Osteocyte (in vitro differentiated cells): Measurements from ENCODE around the gene POU2F2. TPM values are rescaled to one million over a fixed set of nuclear protein-coding genes. Genes with fewer than 3 reads are reported as not detected.

ENCODE experiments used
- DNase-seq: peaks from one replicate; pipeline ENCODE4 v3.0.0; 2021; ENCODE audit warnings: mixed read lengths; ENCODE audit not compliant: unreplicated experiment; ENCODE audit errors: extremely low spot score
- H3K27ac Mint-ChIP-seq: one replicate; pipeline ENCODE4 v1.8.0; 2021; ENCODE audit warnings: mild to moderate bottlenecking, mixed read lengths; ENCODE audit not compliant: unreplicated experiment
- H3K27me3 Mint-ChIP-seq: one replicate; pipeline ENCODE4 v1.8.0; 2021; ENCODE audit warnings: mixed read lengths; ENCODE audit not compliant: unreplicated experiment
- H3K36me3 Mint-ChIP-seq: one replicate; pipeline ENCODE4 v1.8.0; 2021; ENCODE audit warnings: mixed read lengths; ENCODE audit not compliant: unreplicated experiment
- H3K4me1 Mint-ChIP-seq: one replicate; pipeline ENCODE4 v1.8.0; 2021; ENCODE audit warnings: mixed read lengths; ENCODE audit not compliant: unreplicated experiment
- H3K4me3 Mint-ChIP-seq: one replicate; pipeline ENCODE4 v1.8.0; 2021; ENCODE audit warnings: mild to moderate bottlenecking, moderate library complexity, mixed read lengths; ENCODE audit not compliant: unreplicated experiment
- H3K9me3 Mint-ChIP-seq: one replicate; pipeline ENCODE4 v1.8.0; 2021; ENCODE audit warnings: mixed read lengths; ENCODE audit not compliant: unreplicated experiment
- CTCF ChIP-seq: fragments of 200-600 bp; sonication (generic); IDR thresholded peaks from 2 replicates; pipeline ENCODE4 v1.5.0; 2021; ENCODE audit warnings: antibody characterized with exemption, mild to moderate bottlenecking, moderate library complexity
- total RNA-seq: library from RNA; stranded (reverse); gene quantifications from 2 replicates; pipeline ENCODE4 v1.2.1, GENCODE V29; 2021

POU2F2 gene
- total RNA-seq, 1 donor from 2014 or later: 0.64 TPM

DNA sequence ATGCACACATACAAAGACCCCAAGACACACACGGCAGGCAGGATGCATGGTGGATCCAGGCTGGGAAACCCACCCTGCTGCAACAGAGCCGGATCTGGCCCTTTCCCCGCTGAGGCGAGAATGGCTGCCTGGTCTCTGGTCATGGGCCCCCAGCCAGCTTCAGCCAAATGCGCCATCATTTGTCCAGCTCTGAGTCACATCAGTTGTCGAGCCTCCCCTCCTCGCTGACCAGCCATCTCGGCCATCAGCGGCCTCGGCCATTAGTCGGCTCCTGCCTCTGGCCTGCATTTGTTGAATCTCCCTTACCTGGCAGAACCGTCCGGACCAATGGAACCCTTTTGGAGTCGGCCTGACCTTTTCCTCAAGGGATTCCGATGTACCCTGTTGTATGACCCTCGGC is 38.5 kb upstream of the POU2F2 start:
- Mint-ChIP-seq H3K27ac (no peak overlapping the region), H3K9me3 (no peaks in the 10 kb centered on the region), H3K4me3 (no peak overlapping the region), H3K36me3 (no peaks in the 10 kb centered on the region), H3K4me1 (peaks cover 3% of the 10 kb centered on the region), H3K27me3 (peaks cover 56% of the 10 kb centered on the region)
- no peak for TF ChIP-seq CTCF
- DNase-seq: no peak

DNA sequence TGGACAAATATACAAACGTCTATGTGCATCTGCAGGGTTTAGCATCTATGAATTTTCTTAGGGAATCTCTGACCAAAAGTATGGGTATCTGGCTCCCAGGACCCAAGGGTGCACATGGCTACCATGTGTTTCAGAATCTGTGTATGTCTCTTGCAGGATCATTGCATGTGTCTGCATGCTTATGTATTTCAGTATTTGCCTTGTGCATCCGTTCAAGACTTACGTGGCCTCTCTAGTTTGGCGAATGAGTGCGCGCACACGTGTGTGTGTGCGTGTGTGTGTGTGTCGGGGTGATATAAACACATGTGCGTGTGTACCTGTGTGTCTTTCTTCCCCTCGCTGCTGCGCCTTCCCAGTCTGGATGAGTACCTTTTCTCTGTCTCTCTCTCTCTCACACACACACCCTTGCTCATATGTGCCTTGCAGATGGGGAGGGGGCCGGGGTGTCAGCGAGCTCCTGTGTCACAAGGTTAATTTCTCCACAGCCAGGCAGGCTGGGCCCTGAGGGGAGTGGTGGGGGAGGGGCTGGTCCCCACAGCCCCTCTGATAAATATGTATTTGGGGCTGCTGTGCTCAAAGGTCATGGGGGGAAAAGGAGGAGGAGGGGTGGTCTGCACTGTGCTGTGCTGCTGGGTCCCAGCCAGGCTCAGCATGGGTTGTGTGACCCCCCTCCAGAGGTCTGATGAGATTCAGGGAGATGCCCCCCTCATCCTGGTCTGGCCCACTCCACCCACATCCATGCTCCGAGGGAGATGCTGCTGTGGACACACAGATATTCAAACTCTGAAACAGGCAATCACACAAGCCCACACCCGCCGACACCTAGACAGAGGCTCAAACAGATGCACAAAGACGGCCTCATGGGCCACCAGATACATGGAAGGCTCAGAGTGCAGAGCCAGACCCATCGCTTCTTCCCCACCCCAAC is 37.5 kb upstream of the POU2F2 start:
- DNase-seq: no peak
- Mint-ChIP-seq H3K36me3 (no peaks in the 10 kb centered on the region), H3K9me3 (no peaks in the 10 kb centered on the region), H3K27ac (no peak overlapping the region), H3K4me3 (no peak overlapping the region), H3K27me3 (peaks cover 54% of the 10 kb centered on the region), H3K4me1 (no peaks in the 10 kb centered on the region)
- no peak for TF ChIP-seq CTCF

GRCh38 chr19:42168206-42168605 is 36.0 kb upstream of the POU2F2 start:
- DNase-seq: no peak
- H3K27me3 Mint-ChIP-seq: peaks cover 44% of the 10 kb centered on the region
- H3K4me1 Mint-ChIP-seq: no peaks in the 10 kb centered on the region
- H3K9me3 Mint-ChIP-seq: no peaks in the 10 kb centered on the region
- TF ChIP-seq CTCF: no peak
- no peaks in the 10 kb centered on the region for H3K36me3 Mint-ChIP-seq
- no peak overlapping the region for H3K4me3 Mint-ChIP-seq
- no peak overlapping the region for H3K27ac Mint-ChIP-seq

GRCh38 chr19:42166316-42166715 is 34.1 kb upstream of the POU2F2 start:
- H3K27ac Mint-ChIP-seq: no peak overlapping the region
- TF ChIP-seq CTCF: no peak

DNA sequence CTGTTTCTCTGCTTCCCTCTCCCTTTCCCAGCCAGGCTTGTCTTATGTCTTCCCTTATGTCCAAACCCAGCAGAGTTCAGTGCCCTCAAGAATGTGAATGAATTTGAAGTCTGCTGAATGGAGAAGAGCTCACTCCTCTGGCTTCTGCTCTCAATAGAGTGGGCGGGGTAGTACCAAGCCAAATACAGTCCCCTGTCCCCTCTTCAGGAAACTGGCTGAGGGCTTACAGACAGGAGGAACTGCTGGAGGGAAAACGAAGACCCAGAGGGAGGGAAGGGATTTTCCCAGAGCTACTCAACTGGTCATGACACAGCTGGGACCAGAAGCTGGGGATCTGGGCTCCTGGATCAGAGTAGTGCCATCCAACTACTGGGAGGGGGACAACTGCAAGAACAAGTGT is 32.9 kb upstream of the POU2F2 start:
- H3K9me3 Mint-ChIP-seq: no peaks in the 10 kb centered on the region
- DNase-seq: no peak
- no peaks in the 10 kb centered on the region for H3K4me1 Mint-ChIP-seq
- no peak for TF ChIP-seq CTCF
- H3K27me3 Mint-ChIP-seq: peaks cover 61% of the 10 kb centered on the region
- H3K4me3 Mint-ChIP-seq: no peak overlapping the region
- no peak overlapping the region for H3K27ac Mint-ChIP-seq
- no peaks in the 10 kb centered on the region for H3K36me3 Mint-ChIP-seq

More at GRCh38 chr19:42166316-42166715, 34.1 kb upstream of the POU2F2 start:
- Mint-ChIP-seq H3K27me3 (peaks cover 59% of the 10 kb centered on the region), H3K4me3 (no peak overlapping the region), H3K9me3 (no peaks in the 10 kb centered on the region), H3K4me1 (no peaks in the 10 kb centered on the region), H3K36me3 (no peaks in the 10 kb centered on the region)
- no peak for DNase-seq
